Thyroid gland (tissue), 4 donors: ENCODE measurements around the gene GRIA4.

Experiments used
- CTCF ChIP-seq, 6 experiments: fragments of 200-600 bp in 3 of 6; fragments of 450-650 bp in 3 of 6; sonication (generic) in 3 of 6; IDR thresholded peaks; one replicate each; pipeline ENCODE4 v1.5.1; 2016 to 2019; ENCODE audit warnings: antibody characterized with exemption in 6 of 6, mild to moderate bottlenecking in 2 of 6, inconsistent platforms in 1 of 6, moderate library complexity in 1 of 6
- POLR2A ChIP-seq, 2 donors: fragments of 450-650 bp; IDR thresholded peaks; one replicate each; pipeline ENCODE4 v1.6.1; 2017; ENCODE audit warnings: antibody characterized with exemption in 2 of 2, mild to moderate bottlenecking in 2 of 2, moderate library complexity in 1 of 2

DNA sequence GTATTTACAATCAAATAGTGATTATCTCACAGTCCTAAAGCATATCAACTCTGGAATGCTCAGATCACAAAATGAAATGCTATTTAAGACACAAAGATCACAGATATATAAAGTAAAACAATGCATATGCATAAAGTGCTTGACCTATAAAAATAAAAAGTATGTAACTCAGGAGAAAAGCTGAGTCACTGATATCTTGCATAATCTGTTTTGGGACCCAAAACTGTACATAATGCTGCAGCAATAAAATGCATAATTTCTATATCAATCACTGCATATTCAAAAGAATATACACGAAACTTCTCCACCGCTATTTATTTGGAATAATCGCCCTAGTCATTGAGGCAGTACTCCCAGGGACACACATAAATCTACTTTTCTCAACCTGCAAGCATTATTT lies 34.9 kb upstream of the GRIA4 start:
- TF ChIP-seq CTCF (IDR thresholded peaks at IDR 0.05): no peak
- no peak for TF ChIP-seq POLR2A (IDR thresholded peaks at IDR 0.05)
